Kidney capillary endothelial cell (primary cell): ENCODE data around the gene MTMR1.

Experiments used
- DNase-seq: peaks from one replicate; pipeline ENCODE4 v3.0.0-alpha.2; 2018; ENCODE audit warnings: low spot score

The MTMR1 gene

DNA sequence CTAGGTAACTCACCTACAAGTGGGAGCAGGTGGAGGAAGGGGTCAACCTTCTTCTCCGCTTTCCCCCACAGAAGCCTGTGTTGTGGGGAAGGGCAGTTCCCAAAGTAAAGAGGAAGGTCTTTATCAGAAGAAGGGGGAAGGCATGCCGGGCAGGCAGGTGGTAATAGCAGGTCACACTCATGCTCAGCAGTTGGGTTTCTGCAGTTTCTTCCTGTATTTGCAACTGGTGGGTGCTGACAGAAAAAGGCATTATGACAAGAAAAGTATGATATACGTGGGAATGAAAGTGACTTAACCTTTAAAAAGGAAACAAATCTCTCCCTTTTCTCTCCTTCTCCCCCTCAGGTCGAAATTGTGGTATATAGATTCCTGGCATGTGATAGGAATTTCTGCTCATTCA is 3.7 kb downstream of the MTMR1 start:
- no peak for DNase-seq

DNA sequence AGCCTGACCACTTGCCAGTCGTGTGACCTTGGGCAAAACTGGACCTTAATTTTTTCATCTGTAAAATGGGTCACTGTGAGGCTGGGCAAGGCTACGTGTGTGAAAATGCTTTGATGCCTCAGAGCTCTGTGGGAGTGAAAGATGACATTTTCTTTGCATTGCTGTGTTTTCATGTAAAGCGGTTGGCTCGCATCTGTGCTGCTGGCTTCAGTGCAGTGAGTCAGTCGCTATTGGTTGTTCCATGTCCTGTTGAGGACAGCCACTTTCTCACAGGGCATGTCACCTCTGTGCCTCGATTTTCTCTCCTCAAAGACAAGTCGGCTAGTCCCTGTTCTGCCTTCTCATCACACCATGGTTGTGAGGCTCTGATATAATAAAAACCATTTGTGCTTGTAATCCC is 4.4 kb downstream of the MTMR1 start:
- no peak for DNase-seq

DNA sequence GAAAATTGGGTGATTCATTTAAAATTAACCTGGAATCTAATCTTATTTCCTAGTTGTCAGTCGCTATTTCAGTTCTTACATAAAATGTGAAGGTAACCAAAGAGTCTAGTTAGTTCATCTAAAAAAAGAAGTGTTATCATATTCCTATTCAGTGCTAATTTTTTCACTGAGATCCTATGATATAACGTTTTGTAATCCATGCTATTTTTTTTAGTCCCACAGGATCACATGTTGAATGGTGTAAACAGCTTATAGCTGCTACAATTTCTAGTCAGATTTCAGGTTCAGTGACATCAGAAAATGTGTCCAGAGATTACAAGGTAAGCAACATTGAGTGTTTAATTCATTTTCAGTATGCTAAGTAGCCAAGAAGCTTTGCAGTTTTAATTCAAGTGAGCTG is 5.8 kb downstream of the MTMR1 start:
- no peak for DNase-seq

DNA sequence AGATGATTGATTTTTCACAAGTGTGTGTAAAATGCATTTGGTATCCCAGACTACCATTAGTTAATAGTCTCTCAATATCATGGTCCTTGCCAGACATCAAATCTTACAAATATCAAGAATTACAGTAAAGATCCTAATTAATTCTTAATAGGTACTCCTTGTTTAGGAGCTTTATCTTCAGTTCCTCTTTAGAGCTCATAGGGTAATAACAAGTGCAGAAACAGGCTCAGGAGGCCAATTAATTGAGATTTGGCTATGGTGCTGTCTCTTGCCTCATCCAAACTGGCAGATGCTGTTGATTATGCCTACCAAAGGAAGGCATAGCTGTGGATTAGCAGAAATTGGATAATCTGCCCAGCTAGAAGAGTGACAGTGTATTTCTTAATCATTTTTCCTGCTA is 6.9 kb downstream of the MTMR1 start:
- DNase-seq = no peak

DNA sequence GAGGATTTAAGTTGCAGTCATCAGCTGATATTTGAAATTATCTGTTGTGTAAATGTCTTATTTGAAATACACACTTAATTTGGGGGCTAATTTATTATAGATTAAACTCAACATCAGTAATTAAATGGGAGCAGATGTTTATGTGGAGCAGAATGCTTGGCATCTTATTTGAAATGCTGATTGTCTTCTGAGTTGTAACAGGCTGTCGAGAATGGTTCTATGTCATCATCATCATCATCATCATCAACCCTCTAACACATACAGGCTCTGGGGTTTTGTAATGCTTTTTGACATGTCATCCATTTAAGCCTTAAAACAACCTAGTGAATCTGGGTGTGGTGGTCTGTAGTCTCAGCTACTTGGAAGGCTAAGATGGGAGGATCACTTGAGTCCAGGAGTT is 8.2 kb downstream of the MTMR1 start:
- DNase-seq = no peak

DNA sequence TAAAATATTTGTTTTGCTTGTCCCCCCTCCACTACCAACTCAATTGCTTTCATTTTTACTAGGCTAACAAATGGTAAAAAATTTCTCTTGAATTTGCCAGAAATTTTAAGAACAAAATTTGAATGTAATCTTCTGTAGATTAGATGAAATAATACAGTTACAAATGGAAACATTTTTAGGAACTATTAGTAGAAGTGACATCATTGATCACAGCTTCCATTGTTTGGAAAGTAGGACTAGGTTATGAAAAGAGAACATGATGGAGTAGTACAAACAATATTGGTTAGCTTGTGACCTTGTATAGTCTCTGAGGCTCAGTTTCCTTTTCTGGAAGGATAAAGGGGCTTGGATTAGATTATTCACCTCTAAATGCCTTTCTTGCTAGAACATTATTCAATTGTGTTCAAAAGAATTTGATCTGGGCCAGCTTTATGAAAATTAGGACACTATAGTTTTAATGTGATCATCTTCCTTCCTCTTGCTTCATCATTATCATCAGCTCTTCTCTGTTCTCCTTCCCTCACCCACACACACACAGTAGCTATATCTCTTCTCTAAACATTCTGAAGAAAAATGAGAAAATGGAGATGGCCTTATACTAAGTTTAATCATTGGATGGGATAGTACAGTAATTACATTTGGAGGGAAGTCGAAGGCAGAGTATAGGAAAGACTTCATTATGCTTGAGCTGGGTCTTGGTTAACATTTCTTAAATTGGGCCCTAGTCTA is 9.9 kb downstream of the MTMR1 start:
- DNase-seq = no peak

DNA sequence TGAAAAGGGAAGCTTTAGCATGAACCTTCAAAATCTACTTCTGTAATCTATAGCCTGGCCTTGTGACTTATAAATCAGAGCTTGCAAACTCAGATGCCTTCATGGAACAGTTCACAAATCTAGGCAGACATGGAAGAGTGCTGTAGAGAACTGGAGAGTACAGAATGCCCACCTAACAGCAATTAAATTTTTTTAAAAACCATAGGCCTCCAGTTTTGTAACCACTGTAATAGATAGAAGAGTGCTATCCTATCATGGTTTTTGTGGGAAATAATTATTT is 10.4 kb downstream of the MTMR1 start:
- DNase-seq = no peak

DNA sequence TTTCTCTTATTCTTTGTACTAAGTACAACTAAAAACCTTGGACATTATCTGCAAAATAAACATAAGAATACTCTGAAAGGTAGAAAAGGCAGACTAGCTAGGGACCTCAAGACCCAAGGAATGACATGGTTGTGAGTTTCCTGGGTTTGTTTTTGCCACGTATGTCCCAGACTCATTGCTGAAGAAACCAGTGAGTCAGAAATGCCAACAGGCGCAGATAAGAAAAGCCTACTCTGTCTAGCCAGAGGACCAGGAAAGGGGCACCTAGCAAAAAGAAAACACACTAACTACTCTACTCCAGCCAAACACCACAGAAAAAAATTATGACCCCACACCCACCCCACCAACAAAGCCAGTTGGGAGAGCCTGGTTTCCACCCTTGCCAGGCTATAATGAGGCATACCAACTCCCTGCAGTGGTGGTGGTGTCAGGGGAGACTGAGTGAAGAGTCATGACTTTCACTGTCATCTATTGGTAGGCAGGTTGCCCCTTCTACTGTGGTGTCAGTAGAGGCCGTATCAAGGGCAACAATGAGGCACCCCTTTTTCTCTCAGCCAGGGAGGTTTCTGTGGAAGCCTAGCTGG is 10.9 kb downstream of the MTMR1 start:
- no peak for DNase-seq

DNA sequence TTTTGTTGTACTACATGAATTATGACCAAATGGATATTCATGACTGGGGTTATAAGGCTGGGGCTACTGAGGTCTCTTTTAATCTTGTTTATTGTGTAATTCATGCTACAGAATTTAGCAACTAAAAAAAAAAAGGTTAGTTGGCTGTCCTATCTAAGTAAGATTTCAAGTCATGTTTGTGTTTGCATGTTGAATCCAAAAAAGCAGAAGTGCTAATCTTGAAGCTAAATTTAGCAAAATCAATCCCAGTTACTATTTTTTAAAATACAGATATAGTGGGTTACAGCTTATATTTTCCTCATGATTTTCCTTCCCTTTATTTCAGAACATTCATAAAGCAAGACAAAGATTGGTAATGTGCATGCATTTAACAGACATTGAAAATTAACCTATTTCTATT is 19.4 kb downstream of the MTMR1 start:
- no peak for DNase-seq

DNA sequence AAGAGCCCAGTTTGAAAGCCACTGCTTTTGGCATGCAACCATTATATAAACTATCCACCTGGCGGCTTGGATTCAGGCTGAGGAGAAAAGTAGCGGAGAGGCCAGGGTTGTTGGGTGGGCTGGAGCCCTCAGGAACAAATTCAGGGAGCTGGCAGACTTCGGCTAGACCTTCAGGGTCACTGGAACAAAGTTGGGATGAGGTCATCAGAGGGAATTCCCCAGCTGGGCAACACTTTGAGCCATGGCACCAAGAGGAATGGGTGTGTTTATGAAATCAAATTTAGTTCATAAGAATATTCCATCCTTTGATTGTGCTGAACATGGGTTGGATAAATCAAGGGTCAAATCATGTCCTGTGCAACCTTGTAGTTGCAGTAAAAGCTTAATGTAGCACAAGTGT is 22.0 kb downstream of the MTMR1 start:
- no peak for DNase-seq

DNA sequence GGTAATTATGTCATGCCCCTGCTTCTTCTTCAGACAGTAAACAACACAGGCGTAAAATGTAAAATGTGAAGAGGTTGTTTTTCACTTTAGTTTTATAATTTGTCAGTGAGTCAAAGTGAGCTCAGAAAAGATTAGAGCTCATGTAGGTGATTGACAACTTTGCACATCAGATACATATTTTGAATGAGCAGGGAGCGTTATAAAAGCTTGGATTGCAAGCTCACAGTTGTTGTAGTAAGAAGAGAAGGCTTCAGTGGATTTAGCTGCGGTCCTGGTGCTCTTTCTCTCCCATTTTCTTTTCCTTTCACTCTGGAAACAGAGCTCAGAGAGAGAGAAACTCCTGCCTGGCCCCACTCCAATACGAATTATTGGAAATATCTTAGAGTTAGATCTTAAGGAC is 26.4 kb downstream of the MTMR1 start:
- DNase-seq = no peak

DNA sequence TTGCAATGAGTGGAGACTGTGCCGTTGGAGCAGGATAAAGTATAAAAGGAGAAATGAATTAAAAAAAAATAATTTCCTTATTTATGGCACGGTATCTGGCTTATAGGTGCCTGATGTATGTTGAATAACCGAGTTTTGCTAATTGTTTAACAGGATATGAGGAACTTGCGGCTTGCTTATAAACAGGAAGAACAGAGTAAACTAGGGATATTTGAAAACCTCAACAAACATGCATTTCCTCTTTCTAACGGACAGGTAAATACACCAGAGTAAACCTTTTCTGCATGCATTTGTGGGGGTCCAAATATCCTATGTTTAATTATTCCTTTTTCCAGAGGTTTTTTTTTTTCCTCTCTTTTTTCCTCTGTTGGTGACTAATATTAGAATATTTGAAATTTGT is 36.8 kb downstream of the MTMR1 start:
- DNase-seq = no peak

DNA sequence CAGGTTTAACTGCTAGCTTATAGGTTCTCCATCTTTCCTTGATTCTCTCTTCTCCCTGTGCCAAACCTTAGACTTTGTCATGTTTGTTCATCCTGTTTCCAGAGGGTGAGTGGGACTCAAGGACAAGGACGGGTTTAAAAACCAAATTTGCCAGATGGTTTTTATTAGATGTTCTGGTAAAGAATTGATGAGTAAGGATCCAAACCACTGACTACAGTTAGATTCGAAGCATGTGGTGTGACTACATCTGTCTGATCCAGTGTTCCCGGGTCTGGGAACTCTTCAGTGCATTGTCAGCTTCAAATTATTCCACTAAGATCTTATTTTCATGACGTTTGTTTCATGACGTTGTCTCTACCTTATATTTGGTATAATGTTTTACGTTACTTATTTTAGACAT is 37.5 kb downstream of the MTMR1 start:
- DNase-seq = no peak

DNA sequence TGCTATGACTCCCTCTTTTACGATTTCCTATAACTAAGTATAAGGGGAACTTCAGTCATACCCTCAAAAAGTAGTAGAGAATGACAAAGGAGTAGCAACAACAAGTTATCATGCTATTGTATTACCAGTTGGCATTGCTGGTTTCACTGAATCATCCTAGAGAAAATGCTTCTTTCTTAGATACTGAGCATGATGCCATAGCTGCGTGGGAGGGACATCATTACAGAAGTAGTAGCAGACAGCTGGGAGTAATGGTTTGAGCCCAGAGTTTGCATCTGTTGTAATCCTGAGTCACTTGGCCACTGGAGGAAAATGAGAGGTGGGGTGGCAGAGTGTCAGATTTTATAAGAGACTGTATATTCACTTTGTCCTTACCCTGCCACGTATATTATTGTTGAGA is 38.6 kb downstream of the MTMR1 start:
- peak; percentile 2 for DNase-seq

DNA sequence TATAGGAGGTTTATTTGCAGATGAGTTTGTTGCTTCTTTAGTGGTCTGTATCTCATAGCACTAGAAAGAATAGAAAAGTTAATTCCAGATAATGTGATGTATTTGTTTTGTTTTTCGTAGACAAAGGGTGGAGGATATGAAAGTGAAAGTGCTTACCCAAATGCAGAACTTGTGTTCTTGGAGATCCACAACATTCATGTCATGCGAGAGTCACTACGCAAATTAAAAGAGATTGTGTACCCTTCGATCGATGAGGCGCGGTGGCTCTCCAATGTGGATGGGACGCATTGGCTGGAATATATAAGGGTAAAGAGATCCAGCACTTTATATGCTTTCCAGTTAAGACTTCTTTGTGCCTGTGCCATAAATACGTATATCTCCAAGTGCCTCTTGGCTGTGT is 43.3 kb downstream of the MTMR1 start:
- no peak for DNase-seq

DNA sequence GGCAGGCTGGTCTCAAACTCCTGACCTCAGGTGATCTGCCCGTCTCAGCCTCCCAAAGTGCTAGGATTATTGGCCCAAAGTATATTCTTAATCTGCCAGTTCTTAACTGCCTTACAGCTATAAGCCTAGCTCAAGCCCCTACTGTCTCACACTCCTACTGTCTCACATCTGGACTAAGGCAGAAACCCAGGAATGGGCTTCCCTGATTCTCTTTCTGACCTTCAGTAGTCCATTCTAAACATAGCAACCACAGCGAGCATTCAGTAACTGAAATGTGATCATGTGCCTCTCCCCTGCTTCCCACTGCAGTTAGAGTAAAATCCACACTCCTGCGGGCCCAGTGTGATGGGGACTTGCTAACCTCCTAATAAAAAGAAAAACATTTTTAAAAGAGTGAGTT is 58.9 kb downstream of the MTMR1 start:
- DNase-seq = no peak

DNA sequence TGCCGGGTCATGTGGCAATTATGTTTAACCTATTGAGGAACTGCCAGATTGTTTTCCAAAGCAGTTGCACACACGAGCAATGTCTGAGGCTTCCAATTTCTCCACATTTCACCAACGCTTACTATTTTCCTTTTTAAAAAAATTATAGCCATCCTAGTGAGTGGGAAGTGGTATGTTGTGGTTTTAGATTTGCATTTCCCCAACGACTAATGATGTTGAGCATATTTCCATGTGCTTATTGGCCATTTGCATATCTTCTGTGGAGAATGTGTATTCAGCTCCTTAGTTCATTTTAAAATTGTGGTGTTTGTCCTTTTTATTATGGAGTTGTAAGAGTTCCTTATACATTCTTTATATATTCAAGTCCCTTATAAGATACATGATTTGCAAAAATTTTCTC is 60.2 kb downstream of the MTMR1 start:
- DNase-seq = no peak

DNA sequence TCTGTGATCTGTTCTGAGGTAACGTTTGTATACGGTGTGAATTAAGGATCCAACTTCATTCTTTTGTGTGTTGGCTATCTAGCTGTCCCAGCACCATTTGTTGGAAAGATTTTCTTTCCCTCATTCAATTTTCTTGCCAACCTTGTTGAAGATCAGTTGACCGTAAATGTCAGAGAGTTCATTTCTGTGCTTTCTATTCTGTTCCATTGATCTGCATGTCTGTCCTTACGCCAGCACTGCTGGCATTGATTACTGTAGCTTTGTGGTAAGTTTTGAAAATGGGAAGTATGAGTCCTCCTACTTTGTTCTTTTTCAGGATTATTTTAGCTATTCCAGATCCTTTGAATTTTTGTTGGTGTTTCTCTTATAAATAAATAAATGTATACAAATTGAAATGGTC is 60.8 kb downstream of the MTMR1 start:
- no peak for DNase-seq

DNA sequence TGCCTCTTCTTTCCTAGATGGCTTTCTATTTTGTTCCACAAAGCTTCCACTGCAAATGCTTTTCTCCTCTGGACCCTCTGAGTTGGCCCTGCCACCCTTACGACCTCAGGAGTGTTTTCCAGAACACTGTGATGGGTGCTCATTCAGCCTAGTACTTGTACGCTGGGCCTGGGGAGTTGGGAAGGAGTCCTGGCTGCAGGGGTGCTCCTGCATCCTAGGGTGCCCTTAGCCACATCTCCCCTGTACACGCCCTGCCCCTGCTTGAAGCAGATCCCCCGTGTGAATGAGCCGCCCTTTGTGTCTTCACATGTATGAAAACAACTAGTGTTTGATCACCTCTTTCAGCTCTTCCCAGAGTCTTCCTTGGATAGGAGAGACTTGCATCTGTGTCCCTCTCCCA is 64.2 kb downstream of the MTMR1 start:
- DNase-seq = no peak

DNA sequence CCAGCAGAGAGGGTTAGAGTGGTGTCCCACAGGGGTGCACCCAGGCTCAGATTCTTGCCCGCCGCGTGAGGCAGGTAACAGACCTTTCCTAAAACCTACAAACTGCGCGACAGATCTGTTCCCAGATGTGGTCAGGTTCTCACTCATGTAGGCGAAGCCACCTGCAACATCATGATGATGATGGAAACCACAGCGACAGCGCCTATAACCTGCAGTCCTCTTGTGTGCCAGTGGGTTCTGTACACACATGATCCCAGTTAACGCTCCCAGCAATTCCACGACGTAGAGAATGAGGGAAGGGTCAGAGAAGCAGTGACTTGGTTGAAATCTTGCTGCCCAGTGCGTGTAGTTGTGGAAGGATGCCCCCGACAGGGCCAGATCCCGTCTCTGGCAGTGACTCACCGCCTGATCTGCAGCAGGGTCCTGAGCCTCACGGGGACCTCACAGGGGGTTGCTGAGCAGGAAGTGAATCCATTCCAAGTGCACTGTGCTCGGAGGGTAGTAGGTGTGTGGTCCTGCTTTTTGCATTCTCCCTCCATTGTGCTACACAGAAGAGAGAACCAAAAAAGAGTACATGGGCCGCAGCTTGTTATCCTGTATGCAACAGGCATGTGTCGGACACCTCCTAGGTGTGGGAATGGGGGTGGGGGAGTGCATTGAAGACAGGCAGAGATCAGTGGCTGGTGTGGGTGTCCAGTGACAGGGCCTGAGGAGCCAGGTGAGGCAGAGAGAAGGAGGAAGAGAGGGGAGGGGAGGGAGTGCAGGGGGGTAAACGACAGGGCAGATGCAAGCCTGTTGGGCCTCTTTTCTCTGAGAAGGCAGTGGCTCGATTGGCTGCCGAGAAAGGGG is 66.6 kb downstream of the MTMR1 start:
- no peak for DNase-seq

DNA sequence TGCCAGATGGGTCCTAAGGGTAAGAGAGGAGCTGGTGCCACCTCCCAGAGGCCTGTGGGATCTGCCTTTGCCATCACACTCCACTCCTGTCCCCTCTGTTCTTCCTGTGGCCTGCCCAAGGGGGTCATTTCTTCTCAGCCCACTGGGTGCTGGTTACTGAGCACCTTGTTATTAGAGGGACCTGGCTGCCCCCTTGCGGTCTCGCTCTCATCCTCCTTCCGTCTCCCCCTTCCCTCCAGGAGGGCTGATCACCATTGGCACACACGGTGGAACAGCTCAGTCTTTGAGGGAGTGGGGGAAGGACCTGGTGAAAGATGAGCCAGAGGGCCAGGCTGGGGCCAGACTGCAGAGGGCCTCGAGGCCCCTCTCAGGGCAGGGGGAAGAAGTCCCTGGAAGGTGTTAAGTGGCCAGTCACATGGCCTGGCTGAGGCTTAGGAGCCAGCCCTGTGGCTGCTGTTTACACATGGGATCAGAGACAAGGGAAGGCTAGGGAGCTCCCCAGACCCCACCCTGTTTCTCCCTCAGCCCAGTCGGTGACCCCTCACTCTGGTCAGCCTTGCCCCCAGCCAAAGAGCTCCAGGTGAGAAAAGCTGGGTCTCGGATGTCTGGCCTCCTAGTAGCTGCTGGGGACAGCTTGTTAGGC is 68.1 kb downstream of the MTMR1 start:
- DNase-seq = no peak

DNA sequence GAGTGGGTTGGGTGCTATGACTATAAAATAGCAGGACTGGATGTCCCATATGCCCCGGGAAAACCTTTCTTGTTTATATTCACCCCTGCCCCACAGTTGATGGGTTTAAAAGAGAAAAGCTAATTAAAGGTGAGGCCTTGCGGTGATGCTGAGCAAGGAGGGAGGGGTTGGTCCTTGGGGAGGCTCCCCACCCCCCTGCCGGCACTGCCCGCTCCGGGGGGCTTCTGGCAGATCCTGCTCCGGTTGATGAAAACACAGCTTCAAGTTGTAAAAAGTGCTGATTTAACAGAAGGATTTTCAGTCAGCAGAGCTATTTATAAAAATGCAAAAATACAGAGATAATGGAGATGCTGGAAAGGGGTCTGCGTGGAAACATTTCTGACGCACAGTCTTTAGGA is 68.6 kb downstream of the MTMR1 start:
- no peak for DNase-seq
